Measurements from ENCODE around the gene KLC1.

KLC1 gene

DNA sequence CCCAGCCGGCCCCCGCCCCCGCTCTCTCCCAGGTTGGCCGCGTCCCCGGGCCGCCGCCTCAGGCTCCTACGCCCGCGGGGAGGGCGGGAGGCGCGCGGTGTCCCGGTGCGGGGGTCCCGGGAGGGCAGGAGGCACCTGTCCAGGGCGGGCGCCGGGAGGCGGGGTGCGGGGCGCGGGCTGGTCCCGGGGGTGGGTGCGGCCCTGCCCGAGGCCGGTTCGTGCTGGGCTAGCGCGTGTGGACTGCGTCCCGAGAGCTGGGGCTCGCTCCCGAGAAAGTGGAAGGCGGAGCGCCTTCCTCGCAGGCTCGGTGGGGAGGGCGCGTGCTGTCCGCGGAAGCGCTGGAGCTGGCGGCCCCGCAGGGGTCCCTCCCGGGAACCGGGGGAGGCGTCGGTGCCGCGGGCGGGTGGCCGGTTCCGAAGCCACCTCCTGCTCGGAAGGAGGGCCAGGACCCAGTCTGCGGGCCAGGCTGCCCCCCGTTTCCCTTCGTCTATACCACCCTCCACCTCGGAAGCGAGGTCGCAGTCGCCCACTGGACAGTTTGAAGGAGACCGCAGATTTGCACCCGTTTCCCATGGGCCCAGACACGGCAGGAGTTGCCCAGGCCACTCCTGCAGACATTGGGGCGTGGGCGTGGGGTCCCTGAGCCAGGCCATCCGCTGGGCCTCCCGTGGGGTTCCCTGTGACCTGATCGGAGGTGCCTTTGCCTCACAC, 87.2 kb downstream of the KLC1 start:
- DNase-seq (ENCODE audit: low read depth in 1 of 2, low spot score in 1 of 2): peak in 1 of 2 donors; percentile 11

DNA sequence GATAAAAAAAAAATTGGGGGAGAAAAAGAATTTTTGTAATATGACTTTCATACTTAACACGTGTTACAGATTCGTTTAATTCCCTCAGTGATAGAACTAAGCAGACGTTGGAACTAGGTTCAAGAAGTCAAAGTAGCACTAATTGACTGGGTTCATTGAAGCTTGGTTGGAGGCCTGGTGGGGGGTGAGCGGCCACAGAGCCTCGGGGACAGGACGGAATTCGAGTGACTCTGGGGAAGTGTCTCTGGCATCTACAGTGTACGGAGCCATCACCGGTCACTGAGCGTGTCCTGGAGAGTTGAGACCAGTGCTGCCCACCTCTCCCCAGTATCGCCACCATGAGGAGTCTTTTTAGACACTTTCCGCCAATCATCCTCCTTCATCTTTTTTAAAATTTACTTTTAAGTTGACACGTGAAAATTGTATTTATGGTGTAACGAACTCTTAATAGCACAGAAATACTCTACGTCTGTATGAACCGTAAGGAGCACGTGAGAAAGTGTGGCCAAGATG, 87.9 kb downstream of the KLC1 start:
- DNase-seq (ENCODE audit: low read depth in 1 of 2, low spot score in 1 of 2): no peak

DNA sequence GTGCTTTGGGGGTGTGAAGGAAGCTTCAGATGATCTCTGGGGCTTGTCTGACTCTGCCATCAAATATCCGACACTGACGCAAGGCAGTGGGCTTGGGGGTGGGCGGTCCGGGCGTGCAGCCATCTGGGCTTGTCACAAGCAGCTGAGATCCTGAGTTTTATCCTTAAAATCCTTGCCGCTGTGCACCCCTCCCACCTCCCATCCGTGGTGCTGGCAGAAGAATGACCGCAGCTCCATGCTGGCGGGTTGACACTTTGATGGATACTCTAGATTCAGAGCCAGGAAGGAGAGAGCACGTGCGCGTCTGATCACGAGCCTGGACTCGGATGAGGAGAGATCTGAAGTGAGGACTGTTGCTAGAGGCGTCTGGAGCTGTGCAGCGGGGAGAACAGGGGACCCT, 89.6 kb downstream of the KLC1 start:
- DNase-seq (ENCODE audit: low read depth in 1 of 2, low spot score in 1 of 2): no peak

DNA sequence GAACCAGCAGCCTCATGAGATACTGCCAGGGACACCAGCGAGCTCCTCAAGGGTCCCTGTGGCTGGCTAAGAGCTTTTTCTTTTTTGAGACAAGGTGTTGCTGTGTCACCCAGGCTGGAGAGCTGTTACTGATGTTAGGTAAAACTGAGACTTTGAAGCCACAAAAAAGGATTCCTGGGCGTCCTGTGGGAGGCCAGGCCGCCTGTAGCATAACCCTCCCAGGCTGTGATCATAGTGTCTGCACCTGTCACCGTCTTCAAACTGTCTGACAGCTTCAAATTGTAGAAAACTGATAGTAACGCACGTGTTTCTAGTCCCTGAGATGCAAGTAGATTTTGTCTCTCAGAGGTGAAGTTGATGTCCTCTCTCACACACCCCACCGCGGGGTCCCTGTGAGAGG, 90.7 kb downstream of the KLC1 start:
- DNase-seq (ENCODE audit: low read depth in 1 of 2, low spot score in 1 of 2): no peak

DNA sequence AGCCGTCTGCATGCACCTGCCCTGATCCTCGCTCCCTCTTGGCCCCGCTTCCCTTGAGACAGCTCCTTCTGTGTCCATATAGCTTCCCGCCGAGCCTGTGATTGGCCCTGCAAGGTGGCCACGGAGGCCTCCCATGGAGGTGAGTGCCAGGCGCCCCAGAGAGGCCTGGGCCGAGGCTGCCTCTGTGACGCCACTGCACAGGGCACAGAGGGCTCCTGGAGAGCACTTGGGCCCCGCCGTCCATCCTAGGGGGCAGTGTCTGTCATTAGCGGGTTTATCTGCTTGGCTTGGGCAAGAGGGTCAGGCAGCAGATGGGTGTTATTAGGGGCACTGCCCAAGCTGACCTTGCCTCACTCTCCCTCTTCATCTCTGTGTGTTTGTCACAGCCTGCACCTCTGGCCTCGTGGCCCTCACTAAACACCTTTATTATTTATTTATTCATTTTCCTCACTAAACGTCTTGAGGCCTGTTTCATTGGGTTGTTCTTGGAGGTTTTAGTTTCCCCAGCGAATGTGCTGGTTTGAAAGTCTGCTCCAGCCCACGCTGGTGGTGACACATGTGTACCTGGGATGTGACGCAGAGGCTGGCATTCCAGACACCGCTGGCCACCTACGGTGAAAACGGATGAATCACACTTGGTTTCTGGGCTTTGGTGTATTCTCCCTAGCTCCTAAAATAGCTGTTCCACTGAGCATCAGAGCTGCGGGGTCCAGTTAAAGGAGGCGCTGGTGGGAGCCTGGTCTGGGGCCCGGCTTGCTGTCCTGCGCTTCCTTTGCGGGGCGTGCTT, 92.5 kb downstream of the KLC1 start:
- no peak for DNase-seq (ENCODE audit: low read depth in 1 of 2, low spot score in 1 of 2)

DNA sequence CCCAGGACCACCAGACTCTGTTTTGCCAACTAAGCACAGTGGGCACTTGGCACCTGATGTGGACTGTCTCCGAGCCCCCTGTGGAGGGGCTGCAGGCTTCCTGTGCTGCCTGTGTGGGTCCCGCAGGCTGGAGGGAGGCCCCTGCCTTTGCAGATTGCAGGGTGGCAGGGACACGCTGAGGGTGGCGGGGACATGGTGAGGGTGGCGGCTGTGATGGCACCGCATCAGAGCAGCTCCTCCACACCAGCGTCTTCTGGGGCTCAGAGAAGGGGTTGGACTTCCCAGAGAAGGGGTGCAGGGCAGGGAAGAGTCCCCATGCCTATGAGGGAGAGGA, 94.7 kb downstream of the KLC1 start:
- no peak for DNase-seq (ENCODE audit: low read depth in 1 of 2, low spot score in 1 of 2)

DNA sequence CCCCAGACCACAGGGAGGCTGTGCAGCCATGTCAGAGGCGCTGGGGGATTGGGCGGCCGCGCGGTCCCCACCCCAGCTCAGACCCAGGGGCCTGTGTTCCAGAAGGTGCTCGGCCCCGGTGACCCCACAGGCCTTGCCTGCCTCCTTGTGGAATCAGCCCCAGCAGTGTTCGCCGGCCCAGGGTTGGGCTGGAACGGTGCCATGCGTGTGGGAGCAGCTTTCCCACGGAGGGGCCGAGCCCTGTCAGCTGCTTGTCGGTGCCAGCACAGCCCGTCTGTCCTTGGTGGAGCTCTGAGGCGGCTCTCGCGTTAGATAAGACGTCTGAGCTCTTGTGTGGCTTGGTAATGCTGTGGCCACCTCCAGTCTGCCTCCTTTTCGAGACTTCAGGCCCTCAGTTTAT, 95.1 kb downstream of the KLC1 start:
- no peak for DNase-seq (ENCODE audit: low read depth in 1 of 2, low spot score in 1 of 2)

DNA sequence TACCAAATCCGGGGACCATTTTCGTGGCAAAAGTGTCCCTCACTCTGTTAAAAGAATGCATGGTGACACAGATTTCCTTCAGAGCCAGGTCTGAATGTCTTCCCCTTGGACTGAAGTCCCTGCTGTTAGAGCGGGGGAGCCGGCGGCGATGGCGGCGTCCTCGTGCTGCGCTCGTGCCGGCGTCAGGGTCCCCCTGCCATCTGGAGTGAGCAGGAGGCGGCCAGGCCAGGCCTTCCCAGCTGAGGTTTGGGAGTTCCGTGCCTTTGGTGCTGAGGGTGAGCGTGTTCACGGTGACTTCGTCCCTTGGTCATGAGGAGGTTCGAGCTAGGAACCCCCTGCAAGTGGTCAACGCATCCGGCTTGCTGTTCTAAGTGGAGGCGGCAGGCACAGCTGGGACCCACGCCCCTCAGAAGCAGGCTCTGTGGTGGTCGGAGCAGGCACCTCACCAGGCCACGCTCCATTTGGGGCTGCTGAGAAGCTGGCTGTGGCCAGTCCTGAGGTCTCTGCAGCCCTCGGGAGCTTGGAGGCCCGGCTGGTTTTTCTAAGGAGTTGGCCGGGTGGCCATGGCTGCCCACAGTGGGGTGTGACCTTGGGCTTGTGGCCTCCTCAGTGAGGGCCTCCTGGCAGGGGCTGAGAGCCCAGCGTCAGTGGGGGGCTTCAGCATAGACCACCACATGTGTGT, 96.1 kb downstream of the KLC1 start:
- DNase-seq (ENCODE audit: low read depth in 1 of 2, low spot score in 1 of 2): no peak

DNA sequence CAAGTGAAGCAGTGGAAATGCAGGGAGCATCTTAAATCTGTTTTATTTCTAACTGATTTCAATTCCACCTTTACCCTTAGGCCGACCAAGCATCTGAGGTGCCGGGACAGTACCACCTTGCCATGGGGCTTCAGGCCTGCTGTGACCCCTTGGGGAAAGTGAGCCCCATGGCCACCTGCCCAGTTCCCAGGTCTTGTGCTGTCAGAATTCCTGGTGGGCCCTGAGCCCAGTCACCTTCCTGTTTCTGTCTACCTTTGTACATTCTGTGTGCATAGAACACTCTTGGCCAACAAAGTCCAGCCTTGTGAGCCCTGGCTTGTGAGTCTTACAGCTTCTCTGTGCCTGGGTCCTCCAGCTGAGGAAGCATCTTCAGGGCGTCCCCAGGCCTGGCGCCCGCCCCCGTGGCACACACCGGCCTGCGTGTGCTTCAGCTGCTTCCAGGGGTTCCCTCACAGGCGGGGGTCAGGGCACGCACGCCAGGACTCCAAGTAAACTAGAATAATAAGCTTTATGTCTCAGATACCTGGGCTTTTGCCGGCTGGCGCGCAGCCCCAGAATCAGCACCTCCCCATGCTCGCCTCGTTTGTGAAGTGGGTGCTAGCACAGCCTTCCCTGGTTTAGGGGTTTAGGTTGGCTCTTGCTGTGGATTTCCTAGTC, 96.9 kb downstream of the KLC1 start:
- no peak for DNase-seq (ENCODE audit: low read depth in 1 of 2, low spot score in 1 of 2)

DNA sequence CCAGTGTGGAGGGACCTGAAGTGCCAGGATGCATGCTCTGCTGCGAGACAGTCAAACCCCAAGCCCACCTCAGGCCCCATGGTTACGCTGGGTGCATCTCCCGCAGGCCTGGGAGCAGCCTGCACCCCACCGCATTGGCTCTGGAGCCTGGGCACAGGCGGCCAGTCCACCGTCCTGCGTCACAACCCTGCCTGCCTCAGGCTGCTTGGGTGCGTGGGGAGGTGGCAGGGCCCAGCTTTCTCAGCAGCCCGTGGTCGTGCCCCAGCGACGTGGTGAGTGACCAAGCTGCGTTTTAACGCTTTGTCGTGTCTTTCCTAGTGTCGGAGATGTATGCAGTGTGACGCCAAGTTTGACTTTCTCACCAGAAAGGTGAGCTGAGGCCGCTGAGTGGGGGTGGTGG, 97.5 kb downstream of the KLC1 start:
- no peak for DNase-seq (ENCODE audit: low read depth in 1 of 2, low spot score in 1 of 2)

DNA sequence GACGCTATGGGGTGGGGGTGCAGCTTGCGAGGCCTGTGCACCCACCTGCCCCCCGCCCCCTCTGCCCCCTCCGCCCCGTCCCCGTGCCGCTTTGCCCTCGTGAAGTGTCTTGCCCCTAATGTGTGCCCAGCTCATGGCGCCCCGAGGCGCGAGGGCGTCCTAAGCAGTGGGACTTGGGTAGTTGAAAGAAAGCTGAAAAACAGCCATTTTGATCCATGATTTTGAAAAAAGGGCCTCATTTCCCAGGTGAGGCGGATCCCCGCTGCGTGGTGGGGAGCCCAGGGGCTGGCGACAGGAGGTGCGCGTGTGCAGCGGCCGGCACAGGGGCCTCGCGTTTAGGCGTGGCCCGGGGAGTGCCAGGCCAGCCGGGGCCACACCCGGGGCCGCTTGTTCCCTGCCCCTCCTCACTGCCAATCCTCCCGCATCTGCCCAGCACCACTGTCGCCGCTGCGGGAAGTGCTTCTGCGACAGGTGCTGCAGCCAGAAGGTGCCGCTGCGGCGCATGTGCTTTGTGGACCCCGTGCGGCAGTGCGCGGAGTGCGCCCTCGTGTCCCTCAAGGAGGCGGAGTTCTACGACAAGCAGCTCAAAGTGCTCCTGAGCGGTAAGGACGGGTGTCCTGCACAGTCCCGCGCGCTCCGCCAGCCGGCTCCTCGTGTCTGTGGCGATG, 98.4 kb downstream of the KLC1 start:
- DNase-seq (ENCODE audit: low read depth in 1 of 2, low spot score in 1 of 2): no peak

DNA sequence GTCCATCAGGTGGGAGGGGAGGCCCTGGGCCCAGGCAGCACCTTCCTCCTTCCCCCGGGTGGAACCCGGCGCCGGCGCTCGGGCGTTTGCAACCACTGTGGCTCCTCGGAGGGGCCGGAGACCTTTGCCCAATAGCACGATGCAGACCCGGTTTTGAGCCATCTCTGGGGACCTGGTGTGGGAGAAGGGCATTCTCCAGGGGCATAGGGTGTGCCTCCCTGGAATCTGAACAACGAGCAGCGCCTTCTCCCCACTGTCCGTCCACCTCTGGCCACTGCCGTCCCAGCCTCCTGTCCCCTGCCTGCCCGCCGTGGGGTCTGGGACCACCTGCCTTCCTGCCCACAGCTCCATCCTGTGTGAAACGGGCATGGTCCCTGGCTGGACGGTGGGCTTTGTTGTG, 99.1 kb downstream of the KLC1 start:
- no peak for DNase-seq (ENCODE audit: low read depth in 1 of 2, low spot score in 1 of 2)

DNA sequence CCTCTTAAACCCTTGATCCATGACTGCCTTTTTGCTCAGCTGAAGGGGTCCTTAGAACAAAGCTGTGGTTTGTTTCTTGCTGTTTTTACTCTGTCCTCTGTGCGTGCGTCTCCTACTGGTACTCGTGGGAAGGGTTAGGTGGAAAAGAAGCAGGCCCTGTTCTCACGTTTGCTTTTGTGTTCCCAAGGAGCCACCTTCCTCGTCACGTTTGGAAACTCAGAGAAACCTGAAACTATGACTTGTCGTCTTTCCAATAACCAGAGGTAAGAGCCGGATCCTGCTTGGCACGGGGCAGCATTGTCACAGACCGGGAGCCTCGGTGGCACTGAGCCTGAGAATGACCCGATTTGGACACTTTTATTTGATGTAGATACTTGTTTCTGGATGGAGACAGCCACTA, 99.7 kb downstream of the KLC1 start:
- DNase-seq (ENCODE audit: low read depth in 1 of 2, low spot score in 1 of 2): no peak

DNA sequence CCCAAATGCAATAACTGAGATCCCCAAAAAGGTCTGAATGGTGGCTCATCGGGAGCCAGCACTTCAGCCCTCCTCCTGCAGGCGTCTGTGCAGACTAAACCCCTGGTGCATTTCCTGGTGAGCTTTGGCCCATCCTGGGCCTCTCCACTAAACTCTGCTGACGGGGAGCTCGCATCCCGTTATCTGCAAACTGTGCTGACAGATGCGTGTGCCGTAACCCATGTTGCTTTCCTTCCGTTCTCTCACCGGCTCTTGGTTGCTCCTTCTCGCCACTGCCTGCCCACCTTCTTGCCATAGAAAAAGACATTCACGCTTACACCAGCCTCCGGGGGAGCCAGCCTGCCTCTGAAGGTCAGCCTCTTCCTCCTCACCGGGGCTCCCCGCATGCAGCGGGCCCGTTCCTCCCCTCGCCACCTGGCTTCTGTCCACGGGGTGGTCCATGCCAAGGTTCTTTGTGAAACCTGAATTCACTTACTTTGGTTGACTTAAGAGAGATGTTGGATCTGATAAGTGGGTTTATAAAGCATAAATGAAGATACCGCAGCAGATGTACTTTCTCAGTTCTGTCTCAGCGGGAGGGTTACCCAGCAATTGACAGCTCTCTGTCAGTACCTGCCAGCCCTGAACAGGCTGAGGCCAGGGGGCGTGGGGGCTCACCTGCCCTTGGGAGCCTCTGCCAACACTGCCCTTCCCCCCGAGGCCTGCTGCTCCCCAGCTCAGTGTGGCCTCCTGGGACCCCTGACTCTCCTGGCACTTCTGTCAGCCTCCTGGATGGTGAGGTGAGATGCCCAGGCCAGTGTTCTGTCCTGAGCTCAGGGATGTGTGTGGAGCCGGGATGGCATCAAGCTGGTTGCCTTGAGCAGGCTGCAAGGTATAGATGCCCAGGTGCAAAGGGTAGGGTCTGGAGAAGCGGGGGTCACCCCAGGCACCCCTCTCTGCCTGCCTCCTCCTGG, 100.8 kb downstream of the KLC1 start:
- no peak for DNase-seq (ENCODE audit: low read depth in 1 of 2, low spot score in 1 of 2)

DNA sequence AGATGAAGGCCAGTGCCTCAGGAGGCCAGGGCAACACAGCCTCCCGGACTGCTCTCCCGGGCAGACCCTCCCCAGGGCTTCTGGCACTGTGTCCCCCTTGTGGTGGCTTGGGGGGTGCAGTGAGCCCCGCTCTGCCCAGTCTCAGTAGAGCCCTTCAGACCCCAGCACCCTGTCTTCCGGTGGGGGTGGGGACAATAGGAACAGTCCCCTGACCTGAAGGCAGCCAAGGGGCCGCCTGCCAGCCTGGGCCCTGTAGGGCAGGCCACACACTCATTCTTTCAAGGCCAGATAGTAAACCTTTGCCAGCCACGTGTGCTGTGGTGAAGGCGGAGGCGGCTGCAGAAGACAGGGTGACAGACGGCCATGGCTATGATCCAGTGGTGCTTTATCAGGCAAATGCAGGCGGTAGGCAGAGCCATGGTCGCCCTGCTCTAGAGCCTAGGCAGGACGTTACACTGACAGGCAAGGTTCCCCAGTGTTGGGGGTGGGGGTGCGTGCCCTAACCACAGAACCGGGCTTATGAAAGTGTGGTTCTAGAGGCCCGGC, 101.6 kb downstream of the KLC1 start:
- DNase-seq (ENCODE audit: low read depth in 1 of 2, low spot score in 1 of 2): no peak

DNA sequence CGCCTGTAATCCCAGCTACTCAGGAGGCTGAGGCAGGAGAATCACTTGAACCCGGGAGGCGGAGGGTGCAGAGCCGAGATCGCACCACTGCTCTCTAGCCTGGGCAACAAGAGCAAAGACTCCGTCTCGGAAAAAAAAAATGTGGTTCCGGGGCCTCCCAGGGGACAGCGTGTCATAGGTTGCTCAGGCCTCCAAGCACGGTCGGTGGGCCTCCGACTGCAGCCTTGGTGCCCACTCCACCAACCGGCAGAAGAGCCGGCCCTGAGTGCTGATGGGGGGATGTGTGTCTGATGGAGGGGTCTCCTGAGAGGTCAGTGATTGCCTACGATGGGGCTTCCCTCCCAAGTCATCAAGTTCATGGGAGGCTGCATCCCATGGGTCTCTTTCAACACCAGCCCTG, 102.5 kb downstream of the KLC1 start:
- no peak for DNase-seq (ENCODE audit: low read depth in 1 of 2, low spot score in 1 of 2)

DNA sequence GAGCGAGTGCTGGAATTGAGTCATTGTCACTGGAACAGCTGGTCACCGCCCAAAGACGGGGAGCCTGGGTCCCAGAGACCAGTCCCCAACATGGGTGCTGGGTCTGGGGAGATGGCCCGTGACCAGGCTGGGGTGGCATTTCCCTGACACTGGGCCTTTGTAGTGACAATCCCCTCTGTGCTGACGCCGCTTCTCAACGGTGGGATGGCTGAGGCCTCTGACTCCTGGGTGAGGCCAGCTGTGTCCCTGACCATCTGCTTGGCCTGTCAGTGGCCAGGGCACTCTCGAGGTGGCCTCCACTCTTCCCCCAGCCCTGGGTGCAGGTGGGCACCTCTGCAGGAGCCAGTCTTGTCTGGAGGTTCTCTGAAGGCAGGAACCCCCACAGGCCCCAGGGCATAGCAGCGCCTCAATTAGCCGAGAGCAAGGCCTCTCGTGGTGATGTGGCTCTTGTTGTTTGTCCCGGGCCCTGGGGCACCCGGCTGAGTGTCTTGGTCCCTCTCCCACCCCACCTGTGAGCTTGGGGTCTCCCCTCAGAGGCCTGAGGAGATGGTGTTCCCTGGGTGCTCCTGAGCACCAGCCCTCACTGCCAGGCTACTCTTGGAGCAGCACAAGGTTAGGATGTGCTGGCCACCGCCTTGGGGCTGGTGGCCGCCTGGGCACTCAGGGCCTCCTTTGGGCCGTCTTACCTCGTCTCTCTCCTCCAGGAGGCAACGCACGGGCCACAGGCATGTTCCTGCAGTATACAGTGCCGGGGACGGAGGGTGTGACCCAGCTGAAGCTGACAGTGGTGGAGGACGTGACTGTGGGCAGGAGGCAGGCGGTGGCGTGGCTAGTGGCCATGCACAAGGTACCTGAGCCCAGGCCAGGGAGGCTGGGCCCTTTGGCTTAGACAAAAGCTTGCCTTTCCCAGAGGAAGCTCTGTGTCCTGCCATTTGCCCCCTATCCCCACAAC, 103.2 kb downstream of the KLC1 start:
- no peak for DNase-seq (ENCODE audit: low read depth in 1 of 2, low spot score in 1 of 2)

DNA sequence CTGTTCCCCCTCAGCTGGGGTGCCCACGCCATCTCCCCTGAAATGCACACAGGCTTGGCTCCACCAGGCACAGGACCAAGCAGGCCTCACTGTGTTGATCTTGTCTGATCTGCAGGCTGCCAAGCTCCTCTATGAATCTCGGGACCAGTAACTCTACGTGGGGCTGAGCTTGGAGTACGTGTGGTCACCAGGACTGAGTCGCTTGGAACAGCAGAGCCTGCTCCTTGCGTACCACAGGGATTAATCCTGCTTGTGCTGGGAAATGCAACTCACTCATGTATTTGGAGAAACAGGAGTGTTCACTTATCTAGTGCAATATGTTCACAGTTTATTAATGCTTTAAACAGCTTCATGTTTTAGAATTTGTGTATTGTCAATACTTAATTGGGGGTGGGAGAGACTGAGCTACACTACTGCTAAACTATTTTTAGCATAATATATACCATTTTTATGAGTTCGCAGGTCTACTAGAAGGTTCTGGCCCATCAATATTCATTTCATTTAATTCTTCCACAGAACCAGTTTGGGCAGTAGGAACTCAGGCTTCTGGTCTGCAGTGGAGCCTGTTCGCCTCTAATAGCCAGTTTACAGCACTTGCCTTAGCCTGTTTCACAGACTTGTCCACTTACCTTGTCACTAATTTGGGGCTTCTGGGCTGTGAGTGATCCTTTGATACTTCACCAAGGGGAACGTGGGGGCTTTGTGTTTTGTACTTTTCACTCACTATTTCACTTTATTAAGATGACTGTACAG, 104.0 kb downstream of the KLC1 start:
- DNase-seq (ENCODE audit: low read depth in 1 of 2, low spot score in 1 of 2): no peak

All from stimulated activated CD4-positive, alpha-beta T cell treated with anti-CD3 and anti-CD28 coated beads, Interleukin-15, amount 100 ng/mL, for 1 hour (primary cell).